Lower leg skin (tissue), 3 donors: ENCODE measurements around the gene ENTR1.

ENCODE experiments used
- POLR2A ChIP-seq, 2 donors: fragments of 450-650 bp; IDR thresholded peaks; one replicate each; pipeline ENCODE4 v1.6.1; 2016 to 2017; ENCODE audit warnings: antibody characterized with exemption in 2 of 2, mild to moderate bottlenecking in 1 of 2, moderate library complexity in 1 of 2
- TF ChIP-seq, protein P1 (sequence below), 3 donors: fragments of 450-650 bp; IDR thresholded peaks; one replicate each; pipeline ENCODE4 v1.5.1; 2016; ENCODE audit warnings: antibody characterized with exemption in 3 of 3, mild to moderate bottlenecking in 3 of 3, moderate library complexity in 2 of 3

DNA sequence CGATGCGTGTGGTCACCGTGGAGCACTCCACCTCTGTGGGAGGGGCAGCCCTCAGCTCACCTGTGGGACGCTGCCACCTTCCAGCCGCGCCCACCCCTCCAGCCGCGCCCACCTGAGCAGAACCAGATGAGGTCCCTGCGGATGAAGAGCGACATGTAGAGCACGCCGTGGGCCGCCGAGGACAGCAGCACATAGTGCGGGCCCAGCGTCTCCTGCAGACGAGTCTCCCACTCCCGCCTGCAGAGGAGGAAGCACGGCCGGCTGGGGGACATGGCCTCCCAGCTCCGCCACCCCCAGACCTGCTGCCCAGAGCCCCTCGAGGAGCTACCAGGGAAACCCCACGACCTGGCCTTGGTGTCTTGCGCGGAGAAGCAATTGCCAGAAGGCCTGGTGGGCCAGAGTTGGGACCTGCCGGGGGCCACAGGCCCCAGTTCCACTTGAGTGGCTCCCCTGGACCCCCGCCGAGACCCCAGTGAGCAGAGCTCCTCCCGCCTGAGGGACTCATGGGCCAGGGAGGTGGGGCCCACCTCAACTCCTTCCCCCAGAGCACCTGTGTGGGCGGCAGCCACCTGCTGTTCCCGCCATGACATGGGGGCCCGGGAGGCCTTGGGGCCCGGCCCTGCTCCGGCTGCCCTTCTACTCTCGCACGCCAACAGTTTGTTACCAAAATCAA, 22.8 kb upstream of the ENTR1 start:
- no peak for TF ChIP-seq POLR2A (IDR thresholded peaks at IDR 0.05)
- TF ChIP-seq, protein P1, sequence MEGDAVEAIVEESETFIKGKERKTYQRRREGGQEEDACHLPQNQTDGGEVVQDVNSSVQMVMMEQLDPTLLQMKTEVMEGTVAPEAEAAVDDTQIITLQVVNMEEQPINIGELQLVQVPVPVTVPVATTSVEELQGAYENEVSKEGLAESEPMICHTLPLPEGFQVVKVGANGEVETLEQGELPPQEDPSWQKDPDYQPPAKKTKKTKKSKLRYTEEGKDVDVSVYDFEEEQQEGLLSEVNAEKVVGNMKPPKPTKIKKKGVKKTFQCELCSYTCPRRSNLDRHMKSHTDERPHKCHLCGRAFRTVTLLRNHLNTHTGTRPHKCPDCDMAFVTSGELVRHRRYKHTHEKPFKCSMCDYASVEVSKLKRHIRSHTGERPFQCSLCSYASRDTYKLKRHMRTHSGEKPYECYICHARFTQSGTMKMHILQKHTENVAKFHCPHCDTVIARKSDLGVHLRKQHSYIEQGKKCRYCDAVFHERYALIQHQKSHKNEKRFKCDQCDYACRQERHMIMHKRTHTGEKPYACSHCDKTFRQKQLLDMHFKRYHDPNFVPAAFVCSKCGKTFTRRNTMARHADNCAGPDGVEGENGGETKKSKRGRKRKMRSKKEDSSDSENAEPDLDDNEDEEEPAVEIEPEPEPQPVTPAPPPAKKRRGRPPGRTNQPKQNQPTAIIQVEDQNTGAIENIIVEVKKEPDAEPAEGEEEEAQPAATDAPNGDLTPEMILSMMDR (IDR thresholded peaks at IDR 0.05), result no peak
